HG02678 (cell line): ENCODE results near the gene EPDR1.
"Not testable (repeated sequence)": the region's sequence is repeated elsewhere in the genome, so short reads cannot be mapped to it uniquely, and the experiment has no call there.

ENCODE experiments used
- ATAC-seq: cut with Tn5 transposase; IDR thresholded peaks from one replicate; pipeline ENCODE4 v1.9.1; 2021; ENCODE audit warnings: mild to moderate bottlenecking, moderate library complexity; ENCODE audit not compliant: unreplicated experiment

The EPDR1 gene

DNA sequence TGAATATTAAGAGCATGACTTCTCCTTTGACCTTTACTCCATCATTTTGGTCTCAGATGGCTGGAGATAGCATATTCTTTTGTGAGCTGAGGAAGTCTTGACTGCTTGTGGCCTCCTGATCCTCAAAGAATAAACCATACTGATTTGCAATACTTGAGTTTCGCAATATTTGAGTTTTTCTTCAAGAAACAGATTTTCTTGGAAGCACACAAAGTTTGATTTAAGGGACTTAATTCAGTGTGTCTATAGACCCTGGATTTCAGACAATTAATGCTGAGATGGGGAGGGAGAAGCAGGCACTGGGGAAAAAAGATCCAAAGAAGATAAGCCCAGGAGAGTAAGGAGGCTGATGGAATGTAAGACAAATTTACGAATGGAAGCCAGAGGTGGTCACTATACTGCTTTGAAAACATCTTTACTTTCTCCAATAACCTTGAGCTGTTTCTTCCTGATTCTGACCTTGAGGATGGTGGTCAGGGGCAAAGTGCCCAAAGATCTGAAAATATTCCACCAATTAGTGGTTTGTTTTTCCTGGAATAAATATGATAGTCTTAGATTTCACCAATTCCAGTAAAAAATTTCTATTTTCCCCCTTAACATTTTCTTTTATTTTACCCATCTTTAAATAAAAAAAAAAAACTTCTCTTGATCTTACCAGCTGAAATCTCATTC is 7.5 kb downstream of the EPDR1 start:
- no peak for ATAC-seq

DNA sequence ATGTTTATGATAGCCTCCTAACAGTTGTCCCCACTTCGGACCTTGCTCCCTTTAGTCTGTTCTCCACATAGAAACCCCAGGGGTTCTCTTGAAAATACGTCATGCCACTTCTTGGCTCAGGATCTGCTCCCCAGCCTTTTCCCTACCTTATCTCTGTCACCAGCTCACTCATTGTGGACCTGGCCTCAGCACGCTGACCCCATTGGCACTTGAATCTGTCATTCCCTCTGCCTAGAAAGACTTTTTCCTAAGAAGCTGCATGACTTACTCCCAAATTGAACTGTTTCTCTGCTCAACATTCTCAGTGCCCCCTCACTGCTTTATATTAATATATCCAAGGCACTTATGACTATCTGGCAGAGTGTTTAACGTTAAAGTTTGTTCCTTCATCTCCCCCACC is 8.4 kb downstream of the EPDR1 start:
- ATAC-seq: no peak

DNA sequence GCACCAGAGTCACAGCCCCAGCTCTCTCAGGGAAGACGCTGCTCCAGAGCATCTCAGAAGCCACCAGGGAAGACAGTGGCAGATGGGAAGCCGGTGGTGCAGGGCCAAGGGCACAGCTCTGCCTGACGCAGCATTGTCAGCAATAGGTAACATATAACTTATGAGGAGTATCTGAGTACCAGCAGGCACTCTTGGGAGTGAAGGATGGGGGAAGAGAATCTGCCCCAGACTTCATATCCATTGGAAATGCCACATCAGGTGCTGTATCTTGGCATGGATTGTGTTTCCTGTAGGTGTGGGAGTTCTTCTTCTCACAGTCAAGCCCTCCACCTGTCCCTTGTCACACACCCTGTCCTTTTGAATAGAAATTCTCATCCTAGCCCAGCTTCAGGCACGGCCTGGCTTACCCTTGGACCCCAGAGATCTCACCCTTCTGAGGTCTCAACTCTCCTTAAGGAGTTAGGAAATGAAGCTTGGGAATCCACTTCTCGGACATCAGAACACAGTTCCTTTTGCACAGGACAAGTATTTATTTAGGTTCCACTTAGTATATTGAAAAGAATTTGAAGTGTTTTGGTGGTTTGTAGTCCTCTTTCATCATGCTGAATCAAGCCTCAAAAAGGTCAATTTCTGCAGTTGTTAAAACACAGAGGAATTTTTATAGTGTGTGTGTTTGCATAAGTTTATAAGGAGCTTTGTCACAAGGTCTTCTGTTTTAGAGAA is 9.9 kb downstream of the EPDR1 start:
- no peak for ATAC-seq

DNA sequence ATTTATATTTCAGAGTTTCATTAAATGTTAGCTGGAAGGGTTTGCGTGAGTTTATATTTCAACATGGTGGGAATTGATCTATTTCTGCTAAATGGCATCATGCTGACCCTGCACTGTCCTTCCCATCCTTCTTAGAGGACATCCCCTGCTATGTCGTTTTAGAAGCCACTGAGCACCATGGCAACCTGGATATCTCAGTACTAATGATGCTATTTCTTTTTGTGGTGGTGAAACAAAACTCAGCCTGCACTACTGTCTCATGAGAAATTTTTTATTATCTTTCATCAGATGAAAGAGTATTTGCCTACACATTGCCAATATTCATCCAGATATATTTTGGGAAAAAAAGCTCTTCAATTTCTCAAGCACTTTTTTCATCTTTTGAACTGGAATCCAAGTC is 12.1 kb downstream of the EPDR1 start:
- ATAC-seq: no peak

DNA sequence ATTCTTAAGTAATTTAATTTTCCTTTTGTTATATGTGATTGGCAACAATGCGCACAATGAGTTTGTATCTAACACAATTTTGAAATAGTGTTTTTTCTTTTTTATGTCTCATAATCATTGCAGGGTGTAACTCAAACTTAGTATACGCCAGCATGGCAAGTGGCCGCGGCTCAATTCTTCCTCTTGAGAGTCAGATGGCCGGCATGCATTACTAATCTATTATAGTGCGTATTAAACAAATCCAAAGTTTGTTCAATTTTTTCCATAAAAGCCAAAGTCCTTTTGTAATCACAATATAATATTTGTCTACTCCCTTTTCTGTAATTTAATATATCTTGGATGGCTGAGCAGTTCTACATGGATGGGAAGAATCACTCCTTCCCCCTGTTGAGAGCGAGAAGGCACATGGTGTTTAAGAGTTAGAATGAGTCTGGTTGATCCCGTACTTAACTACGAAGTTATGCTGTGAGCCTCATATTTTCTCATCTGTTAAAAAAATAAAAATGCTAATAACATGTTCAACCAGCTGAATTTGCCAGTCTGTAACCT is 12.7 kb downstream of the EPDR1 start:
- no peak for ATAC-seq

DNA sequence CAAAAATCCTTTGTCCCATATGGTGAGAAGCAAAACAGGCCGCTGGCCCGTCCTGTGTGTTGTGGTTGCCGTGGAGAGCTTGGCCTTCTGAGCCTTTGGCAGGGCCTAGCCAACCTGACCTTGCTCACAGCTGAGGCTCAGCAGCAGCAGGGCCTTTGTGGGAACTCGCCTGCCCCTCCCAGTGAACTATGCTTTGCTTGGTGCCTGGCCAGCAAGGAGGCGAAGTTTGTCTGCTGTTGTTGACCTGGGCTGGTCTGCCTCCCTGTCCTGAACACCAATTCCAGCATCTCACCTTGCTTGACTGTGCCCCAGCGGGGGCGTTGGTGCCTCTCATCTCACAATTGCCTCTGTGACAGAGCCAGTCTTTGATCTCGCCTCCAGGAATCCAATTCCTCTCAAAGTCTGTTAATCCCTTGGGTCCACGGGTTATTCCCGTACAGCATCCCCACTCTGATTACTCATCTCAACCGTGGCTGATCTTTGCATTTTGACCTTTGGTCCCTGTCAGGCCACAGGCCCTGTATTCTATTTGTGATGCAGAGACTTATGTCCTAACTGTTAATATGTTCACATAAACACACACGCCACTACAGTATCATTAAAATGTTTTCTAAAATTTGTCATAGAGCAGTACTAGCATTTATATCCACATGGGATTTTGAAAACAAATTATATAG is 22.6 kb downstream of the EPDR1 start:
- ATAC-seq: no peak

DNA sequence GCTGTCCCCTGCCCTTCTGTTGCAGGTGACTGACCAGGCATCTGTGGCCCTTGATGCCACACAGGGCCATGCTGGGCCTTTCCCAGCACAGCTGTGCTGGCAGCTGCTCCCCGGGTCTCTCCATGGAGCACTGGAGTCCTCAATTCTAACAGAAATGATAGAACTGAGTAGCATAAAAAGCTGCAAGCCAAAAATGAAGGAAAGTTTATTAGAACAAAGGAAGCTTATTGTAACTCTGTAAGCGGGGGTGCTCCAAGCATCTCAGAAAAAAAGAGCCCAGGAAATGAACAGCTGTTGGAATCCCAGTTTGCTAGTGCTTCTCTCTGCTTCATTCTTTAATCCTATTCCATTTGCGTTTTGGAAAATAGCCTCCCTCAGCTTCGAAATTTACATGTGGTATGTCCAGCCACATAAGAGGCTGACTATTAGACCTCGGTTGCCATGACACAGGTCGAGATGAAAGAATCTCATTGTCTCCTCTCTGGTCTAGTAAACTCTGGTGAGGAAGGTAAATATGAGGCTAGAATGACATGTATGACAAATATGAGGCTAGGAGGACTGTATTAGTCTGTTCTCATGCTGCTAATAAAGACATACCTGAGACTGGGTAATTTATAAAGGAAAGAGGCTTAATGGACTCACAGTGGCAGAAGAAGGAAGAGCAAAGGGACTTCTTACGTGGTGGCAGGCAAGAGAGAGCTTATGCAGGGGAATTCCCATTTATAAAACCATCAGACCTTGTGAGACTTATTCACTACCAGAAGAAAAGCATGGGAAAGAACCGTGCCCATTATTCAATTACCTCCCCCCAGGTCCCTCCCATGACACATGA is 23.7 kb downstream of the EPDR1 start:
- ATAC-seq: peak; percentile 40

DNA sequence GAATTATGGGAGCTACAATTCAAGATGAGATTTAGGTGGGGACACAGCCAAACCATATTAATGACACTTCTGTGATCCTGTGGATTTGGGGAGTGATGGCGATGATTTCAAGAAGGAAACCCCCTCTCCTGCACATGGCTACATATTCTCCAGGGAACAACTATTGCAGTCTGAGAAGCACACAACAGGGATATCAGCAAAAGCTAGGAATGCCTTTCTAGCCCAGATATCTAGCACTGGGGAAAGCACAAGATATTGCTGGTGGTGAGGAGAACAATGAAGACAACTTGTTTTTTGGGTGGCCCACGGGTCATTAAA is 24.3 kb downstream of the EPDR1 start:
- ATAC-seq: no peak

DNA sequence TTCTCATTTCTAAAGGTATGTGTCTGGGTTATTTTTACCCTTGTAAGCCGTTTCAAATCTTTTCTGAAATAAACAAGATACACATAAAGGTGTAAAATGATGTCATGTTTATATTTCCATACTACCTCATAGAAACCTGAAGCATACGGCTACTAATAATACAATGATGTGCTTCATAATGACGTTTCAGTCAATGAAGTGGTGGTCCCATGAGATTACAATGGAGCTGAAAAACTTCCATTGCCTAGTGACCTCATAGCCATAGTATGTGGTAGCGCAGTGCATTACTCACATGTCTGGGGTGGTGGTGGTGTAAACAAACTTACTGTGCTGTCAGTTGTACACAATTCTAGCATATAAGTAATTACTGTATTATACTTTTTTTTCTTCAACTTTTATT is 24.9 kb downstream of the EPDR1 start:
- no peak for ATAC-seq

DNA sequence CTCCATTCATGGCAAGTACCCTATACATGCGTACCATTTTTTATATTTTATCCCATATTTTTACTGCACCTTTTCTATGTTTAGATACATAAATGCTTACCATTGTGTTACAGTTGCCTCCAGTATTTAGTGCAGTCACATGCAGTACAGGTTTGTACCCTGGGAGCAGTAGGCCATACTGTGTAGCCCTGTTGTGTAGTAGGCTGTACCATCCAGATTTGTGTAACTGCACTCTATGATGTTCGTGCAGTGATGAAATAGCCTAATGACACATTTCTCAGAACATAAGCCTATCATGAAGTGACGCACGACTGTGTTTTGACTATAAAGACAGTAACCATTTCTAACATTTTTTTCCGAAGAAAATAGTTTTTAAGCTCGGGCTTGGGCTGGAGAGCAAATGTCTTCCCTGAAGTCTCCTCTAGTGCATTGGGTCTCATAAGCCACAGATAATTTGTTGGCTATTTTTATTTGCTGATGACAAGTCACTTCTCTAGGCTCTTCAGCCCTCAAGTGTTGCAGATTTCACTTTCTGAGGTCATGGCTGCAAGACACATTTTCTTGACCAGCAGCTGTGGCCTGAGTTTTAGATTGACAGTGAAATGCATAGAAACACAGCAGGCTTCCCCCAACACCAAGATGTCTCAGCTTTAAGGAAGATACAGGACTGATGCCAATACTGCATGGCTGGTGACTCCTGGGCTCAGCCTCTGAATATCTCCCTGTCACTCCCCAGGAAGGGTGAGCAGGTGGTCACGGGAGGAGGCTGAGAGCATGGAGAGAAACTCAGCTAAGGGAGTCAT is 26.9 kb downstream of the EPDR1 start:
- no peak for ATAC-seq

DNA sequence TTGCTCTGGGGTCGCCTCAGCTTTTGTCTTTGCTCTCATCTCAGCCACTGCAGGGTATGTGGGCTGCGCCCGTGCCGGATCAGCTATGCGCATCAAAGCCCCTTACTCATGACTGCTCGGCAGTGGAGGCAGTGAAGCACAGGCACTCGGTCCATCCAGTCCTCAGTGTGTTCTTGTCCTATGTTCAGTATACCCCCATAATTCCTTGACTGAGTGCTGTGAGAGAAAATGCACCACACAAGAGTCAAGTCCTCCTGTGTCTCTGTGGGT is 27.4 kb downstream of the EPDR1 start:
- no peak for ATAC-seq

DNA sequence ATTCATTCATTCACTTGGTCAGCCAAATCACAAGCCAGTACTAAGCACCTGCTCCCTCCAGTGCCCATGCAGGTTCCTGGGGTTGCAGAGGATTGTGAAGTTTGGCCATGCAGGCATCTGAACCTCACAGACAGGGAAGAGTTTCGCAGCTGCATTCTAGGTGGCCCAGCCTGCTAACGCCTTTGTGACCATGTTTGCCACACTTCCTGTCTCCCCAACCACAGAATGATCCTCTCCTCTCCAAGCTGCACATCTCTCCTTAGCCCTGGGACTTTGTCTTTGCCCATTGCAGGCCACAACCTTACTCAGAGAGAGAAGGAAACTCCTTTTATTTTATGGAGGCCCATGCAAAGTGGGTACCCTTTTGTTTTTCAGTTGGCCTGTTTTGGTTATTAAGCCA is 31.8 kb downstream of the EPDR1 start:
- no peak for ATAC-seq

DNA sequence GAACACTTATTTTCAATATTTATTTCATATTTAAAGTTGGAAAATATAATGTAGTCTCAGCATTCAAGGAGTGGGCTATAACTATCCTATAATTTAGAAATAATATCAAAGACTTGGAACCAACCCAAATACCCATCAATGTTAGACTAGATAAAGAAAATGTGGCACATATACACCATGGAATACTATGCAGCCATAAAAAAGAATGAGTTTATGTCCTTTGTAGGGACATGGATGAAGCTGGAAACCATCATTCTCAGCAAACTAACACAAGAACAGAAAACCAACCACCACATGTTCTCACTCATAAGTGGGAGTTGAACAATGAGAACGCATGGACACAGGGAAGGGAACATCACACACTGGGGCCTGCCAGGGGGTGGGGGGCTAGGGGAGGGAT is 33.8 kb downstream of the EPDR1 start:
- ATAC-seq: not testable (repeated sequence)

DNA sequence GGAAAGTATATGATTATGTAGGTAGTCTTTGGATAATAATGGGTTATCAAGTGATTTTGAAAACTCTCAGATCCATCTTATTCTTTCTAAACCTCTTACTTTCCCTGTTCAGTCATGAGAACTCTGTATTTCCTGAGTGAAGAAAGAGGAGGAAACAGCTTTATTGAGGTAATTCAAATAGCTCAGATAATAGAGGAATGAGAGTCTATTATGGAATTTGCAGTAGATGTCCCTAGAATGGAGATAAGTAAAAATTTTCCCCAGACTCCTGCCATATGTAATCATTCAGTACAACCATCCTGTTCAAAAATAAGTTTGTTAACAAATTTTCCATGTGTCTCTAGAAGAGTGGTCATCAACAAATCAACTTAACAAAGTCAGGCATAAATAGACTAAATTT is 36.4 kb downstream of the EPDR1 start:
- ATAC-seq: no peak

DNA sequence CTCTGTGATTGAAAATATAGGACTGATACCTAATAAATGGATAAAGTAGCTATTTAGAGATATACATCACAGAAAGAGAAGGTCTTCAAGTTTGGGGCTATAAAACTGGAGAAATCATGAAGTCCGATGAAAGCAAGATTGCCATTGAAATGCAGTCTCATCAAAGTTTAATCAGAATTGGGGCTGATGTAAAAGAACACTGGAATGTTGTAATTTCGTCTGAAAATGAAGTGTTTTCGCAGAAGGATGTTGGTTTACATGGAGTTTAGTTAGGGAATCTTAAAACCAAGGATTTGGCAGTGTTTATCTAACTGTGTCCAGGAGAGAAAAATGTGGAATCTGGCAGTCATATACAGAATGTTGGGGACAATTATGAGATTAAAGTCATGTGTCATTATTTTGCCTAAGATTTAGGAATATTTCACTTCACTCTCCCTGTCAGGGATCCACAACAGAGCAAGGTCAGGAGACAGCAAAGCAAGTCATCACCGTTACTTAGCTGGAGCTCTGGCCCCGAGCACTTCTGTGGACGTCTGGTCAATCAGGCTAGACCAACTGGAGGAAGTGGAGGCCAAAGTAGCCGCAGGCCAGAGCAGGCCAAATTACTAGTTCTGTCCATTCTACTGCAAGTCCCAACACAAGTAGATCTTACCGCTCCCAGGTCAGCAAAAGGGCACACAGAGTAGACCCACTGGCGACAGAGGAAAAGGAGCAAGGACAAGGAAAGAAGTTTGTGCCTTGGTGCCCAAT is 37.0 kb downstream of the EPDR1 start:
- no peak for ATAC-seq

DNA sequence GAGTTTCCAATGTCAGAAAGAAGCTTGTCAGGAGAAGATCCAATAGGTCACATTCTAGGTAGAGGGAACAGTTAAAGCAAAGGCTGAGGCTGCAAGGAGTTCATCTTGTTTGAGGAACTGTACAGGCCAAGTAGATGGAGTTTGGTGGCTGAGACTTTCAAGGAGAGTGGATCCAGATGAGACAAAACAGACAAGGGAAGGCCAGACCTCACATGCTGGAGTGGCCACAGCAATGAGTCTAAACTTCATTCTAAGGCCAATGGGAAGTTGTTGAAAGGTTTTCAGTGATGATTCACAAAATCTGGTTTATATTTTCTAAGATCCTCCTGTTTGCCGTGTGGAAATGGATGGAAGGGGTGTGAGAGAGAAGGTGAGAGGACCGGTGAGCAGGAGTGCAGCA is 40.0 kb downstream of the EPDR1 start:
- ATAC-seq: no peak

DNA sequence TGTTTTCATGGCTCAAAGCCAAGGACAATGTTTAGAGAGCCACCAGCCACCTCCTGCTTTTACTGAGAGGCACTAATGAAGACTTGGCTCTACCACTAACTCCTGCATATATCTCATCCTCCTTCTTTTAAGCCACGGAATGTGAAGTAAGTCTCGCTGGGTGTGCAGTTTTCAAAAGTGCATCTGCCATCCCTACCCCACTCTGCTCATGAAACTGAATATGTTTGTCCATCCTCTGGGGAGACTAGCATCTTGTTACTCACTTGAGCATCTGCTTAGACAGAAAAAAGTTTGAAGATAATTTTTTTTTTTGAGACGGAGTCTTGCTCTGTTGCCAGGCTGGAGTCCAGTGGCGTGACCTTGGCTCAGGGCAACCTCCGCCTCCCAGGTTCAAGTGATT is 40.8 kb downstream of the EPDR1 start:
- ATAC-seq: no peak

DNA sequence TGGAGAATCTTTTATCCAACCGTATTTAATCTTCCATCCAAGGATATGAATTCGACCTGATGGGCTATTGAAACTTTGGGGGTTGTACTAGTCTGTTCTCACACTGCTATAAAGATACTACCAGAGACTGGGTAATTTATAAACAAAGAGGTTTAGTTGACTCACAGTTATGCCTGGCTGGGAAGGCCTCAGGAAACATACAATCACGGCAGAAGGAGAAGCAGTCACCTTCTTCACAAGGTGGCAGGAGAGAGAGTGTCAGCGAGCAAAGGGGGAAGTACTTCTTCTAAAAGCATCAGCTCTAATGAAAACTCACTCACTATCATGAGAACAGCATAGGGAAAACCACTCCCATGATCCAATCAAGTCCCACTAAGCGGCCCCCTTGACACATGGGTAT is 43.8 kb downstream of the EPDR1 start:
- ATAC-seq: no peak

DNA sequence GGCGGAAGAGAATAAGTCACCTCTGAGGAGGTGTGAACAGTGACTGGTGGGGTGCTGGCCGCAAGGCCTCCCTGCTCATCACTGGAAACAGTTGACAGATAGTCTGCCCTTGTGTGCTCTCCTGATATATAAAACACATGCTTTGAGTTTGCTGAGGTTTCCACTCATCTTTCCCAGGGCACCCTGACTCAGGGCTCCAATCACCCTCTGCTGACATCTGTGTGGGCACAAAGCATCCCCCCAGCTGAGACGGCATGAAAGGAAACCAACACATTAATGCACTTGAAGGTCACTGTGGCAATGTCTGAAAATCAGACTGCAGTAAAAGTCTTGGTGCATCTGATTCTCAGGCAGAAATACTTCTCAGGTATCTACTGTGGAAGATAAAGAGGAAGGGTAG is 49.8 kb downstream of the EPDR1 start:
- no peak for ATAC-seq

DNA sequence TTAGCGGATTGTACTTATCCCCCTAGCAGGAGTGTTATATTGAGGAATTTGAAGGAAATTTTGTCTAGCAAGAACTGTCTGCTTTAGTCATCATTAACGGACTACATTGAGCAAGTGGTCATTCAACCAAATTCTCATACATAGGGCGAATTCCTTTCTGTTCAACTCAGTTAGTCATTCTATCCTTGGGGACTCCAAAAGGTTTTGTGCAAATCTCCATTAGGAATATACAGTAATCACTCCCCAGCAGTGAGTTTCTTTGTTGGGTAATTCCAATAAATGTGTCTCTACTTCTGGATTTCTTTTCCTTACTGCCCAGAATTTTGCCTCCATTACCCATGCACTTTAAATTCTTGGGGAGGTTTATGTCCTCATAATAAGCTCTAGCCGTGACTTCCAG is 51.1 kb downstream of the EPDR1 start:
- no peak for ATAC-seq
